ENCODE measurements around the gene WDR27.

Gene WDR27

DNA sequence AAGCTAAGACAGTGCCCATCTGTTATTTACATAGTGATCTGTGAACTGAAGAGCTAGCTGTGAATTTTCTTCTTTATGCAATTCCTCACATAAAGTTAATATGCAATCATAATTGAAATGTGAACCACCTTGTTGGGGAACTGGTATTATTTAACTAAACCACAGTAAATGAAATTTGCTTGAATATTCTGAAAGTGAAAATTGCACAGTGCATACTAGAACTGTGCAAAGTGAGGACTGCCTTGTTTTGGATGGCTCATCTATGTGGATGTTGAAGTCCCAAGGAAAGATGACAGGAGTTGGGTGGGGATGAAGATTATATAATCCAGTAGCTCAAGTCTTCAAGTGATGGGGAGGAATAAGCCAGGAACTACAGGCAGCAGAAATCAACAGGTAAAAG is 28.1 kb upstream of the WDR27 start:
- H3K9ac ChIP-seq (ENCODE audit: low read depth, low read length) = no peak overlapping the region
- H3K4me3 ChIP-seq (ENCODE audit: low read depth in 1 of 2, low read length in 2 of 2) = no peak overlapping the region
- H3K27ac ChIP-seq (ENCODE audit: low read length) = no peak overlapping the region
- H3K79me2 ChIP-seq (ENCODE audit: insufficient read depth, low read length) = no peaks in the 10 kb centered on the region
- ATAC-seq (ENCODE audit: insufficient read depth, low read depth) (no peak), DNase-seq (no peak)
- no peak overlapping the region for H3K4me2 ChIP-seq (ENCODE audit: insufficient read depth, low read length)
- H3K9me3 ChIP-seq (ENCODE audit: insufficient read depth, low read length, severe bottlenecking) = no peaks in the 10 kb centered on the region
- no peaks in the 10 kb centered on the region for H3K27me3 ChIP-seq (ENCODE audit: insufficient read depth, low read length, poor library complexity)
- no peak for TF ChIP-seq EZH2 (IDR thresholded peaks at IDR 0.05; ENCODE audit: borderline replicate concordance, low read depth, low read length, severe bottlenecking)
- TF ChIP-seq, protein P1, sequence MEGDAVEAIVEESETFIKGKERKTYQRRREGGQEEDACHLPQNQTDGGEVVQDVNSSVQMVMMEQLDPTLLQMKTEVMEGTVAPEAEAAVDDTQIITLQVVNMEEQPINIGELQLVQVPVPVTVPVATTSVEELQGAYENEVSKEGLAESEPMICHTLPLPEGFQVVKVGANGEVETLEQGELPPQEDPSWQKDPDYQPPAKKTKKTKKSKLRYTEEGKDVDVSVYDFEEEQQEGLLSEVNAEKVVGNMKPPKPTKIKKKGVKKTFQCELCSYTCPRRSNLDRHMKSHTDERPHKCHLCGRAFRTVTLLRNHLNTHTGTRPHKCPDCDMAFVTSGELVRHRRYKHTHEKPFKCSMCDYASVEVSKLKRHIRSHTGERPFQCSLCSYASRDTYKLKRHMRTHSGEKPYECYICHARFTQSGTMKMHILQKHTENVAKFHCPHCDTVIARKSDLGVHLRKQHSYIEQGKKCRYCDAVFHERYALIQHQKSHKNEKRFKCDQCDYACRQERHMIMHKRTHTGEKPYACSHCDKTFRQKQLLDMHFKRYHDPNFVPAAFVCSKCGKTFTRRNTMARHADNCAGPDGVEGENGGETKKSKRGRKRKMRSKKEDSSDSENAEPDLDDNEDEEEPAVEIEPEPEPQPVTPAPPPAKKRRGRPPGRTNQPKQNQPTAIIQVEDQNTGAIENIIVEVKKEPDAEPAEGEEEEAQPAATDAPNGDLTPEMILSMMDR (IDR thresholded peaks at IDR 0.05; ENCODE audit: borderline replicate concordance, extremely low read depth, low read length, poor library complexity, severe bottlenecking) = no peak
- H4K20me1 ChIP-seq (ENCODE audit: insufficient read depth, low read length) = no peaks in the 10 kb centered on the region
- no peak overlapping the region for H2AFZ ChIP-seq (ENCODE audit: low read depth, low read length)
- no peaks in the 10 kb centered on the region for H3K36me3 ChIP-seq (ENCODE audit: insufficient read depth, low read length)
- peaks cover 9% of the 10 kb centered on the region for H3K4me1 ChIP-seq (ENCODE audit: insufficient read depth, low read length)

DNA sequence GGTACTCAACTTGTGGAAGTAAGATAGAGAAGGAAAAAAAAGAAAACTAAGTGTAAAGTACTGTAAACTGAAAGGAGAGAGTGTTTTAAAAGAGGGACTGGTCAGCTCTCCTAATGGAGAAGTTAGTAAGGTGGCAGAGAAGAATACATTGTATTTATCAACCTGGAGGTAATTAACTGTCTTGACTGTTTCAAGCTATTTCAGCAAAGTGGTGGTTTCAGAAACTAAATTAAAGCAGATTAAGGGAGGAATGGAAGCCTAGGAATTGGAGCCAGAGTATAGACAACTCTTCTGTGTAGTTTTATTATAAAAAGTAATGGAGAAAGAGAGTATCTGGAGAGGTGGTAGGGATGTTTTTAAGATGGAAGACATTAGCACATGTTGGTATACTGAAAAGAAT is 25.1 kb upstream of the WDR27 start:
- Histone ChIP-seq H3K27me3 (ENCODE audit: insufficient read depth, low read length, poor library complexity) (no peaks in the 10 kb centered on the region), H3K9me3 (ENCODE audit: insufficient read depth, low read length, severe bottlenecking) (no peaks in the 10 kb centered on the region), H2AFZ (ENCODE audit: low read depth, low read length) (no peak overlapping the region), H3K79me2 (ENCODE audit: insufficient read depth, low read length) (peaks cover 17% of the 10 kb centered on the region), H3K9ac (ENCODE audit: low read depth, low read length) (no peak overlapping the region), H3K27ac (ENCODE audit: low read length) (no peak overlapping the region), H4K20me1 (ENCODE audit: insufficient read depth, low read length) (peaks cover 10% of the 10 kb centered on the region), H3K4me1 (ENCODE audit: insufficient read depth, low read length) (peaks cover 21% of the 10 kb centered on the region), H3K4me2 (ENCODE audit: insufficient read depth, low read length) (no peak overlapping the region), H3K4me3 (ENCODE audit: low read depth in 1 of 2, low read length in 2 of 2) (no peak overlapping the region), H3K36me3 (ENCODE audit: insufficient read depth, low read length) (no peaks in the 10 kb centered on the region; the same call in 1 of the 2 replicates)
- no peak for DNase-seq
- no peak for ATAC-seq (ENCODE audit: insufficient read depth, low read depth)
- TF ChIP-seq, protein P1 (IDR thresholded peaks at IDR 0.05; ENCODE audit: borderline replicate concordance, extremely low read depth, low read length, poor library complexity, severe bottlenecking) = no peak
- TF ChIP-seq EZH2 (IDR thresholded peaks at IDR 0.05; ENCODE audit: borderline replicate concordance, low read depth, low read length, severe bottlenecking) = no peak

DNA sequence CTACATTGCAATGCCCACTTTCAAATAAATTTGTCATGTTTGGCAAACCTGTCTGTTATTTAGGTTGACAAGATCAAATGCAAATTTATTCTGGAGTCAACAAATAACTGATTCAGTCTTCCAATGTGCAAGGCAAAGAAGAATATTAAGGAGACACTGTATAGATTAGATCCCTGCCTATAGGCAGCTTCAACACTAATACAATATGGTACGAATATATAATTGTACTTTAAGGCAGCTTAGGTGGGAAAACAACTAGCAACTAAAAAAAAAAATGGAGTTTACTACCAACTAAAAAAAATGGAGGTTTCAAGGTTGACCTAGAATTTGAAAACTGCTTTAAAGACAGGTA is 24.2 kb upstream of the WDR27 start:
- Histone ChIP-seq H3K9ac (ENCODE audit: low read depth, low read length) (no peak overlapping the region), H4K20me1 (ENCODE audit: insufficient read depth, low read length) (peaks cover 14% of the 10 kb centered on the region), H3K36me3 (ENCODE audit: insufficient read depth, low read length) (no peaks in the 10 kb centered on the region; the same call in 1 of the 2 replicates), H3K79me2 (ENCODE audit: insufficient read depth, low read length) (peaks cover 26% of the 10 kb centered on the region), H3K4me2 (ENCODE audit: insufficient read depth, low read length) (peak overlapping the region; percentile 16; the same call in 1 of the 2 replicates), H3K9me3 (ENCODE audit: insufficient read depth, low read length, severe bottlenecking) (no peaks in the 10 kb centered on the region), H3K4me1 (ENCODE audit: insufficient read depth, low read length) (peaks cover 31% of the 10 kb centered on the region), H3K27ac (ENCODE audit: low read length) (no peak overlapping the region), H3K4me3 (ENCODE audit: low read depth in 1 of 2, low read length in 2 of 2) (no peak overlapping the region), H3K27me3 (ENCODE audit: insufficient read depth, low read length, poor library complexity) (no peaks in the 10 kb centered on the region), H2AFZ (ENCODE audit: low read depth, low read length) (no peak overlapping the region)
- no peak for DNase-seq
- ATAC-seq (ENCODE audit: insufficient read depth, low read depth) = no peak
- no peak for TF ChIP-seq EZH2 (IDR thresholded peaks at IDR 0.05; ENCODE audit: borderline replicate concordance, low read depth, low read length, severe bottlenecking)
- TF ChIP-seq, protein P1 (IDR thresholded peaks at IDR 0.05; ENCODE audit: borderline replicate concordance, extremely low read depth, low read length, poor library complexity, severe bottlenecking) = no peak

All from DND-41 (cell line).